HCT116 (cell line): ENCODE results near the gene SH3GL1. TPM values are rescaled to one million over a fixed set of nuclear protein-coding genes. Genes with fewer than 3 reads are reported as not detected.

ENCODE experiments used
- ATAC-seq: fragments of 200-7000 bp; cut with Tn5 transposase; 2 replicates; pipeline ENCODE4 v1.9.1; 2020; ENCODE audit warnings: mild to moderate bottlenecking, moderate library complexity
- BruUV-seq: library from RNA; stranded (reverse); fragments of 400-500 nt; replicated peaks from 2 replicates; lab custom pipeline; 2021; lab: Mats Ljungman, UMichigan
- CTCF ChIA-PET: fragments of 300-600 bp; sonication (Branson Sonifier 250); formaldehyde crosslinking; loops from one replicate; lab custom pipeline; 2021; ENCODE audit warnings: antibody characterized with exemption; lab: Charles Lee
- POLR2A ChIA-PET: fragments of 300-600, 350-600 bp; sonication (Branson Sonifier 250); formaldehyde crosslinking; loops from one replicate; lab custom pipeline; 2021; ENCODE audit warnings: antibody characterized with exemption; lab: Charles Lee
- RAD21 ChIA-PET, 2 experiments: fragments of 300-600 bp; sonication (Branson Sonifier 250); formaldehyde crosslinking; loops; one replicate each; lab custom pipeline; 2023; ENCODE audit warnings: low total read pairs in 2 of 2; ENCODE audit not compliant: uncharacterized antibody in 2 of 2, unreplicated experiment in 2 of 2, low non-redundant PET in 1 of 2; lab: Charles Lee
- DNase-seq: peaks from one replicate; pipeline ENCODE4 v3.0.0-alpha.2; 2010; ENCODE audit warnings: low read depth, low spot score
- H2AFZ ChIP-seq: fragments of 200-600 bp; shearing (Covaris generic), sonication (generic); 2 replicates; pipeline ENCODE4 v1.6.1; 2017; ENCODE audit warnings: low read depth, mixed run types, mixed read lengths, antibody characterized with exemption, low read length; ENCODE audit not compliant: poor library complexity, severe bottlenecking
- H3K27ac ChIP-seq: 2 replicates; pipeline ENCODE4 v1.5.1; 2012; ENCODE audit warnings: low read depth, low read length
- H3K27me3 ChIP-seq: fragments of 200-600 bp; sonication (generic); 2 replicates; pipeline ENCODE4 v1.6.1; 2016; ENCODE audit warnings: mixed run types, low read length, mixed read lengths; ENCODE audit not compliant: insufficient read depth
- H3K36me3 ChIP-seq, 2 experiments: fragments of 200-500 bp in 1 of 2; fragments of 200-600 bp in 1 of 2; sonication (Bioruptor generic) in 1 of 2; sonication (generic) in 1 of 2; 2 replicates each; pipeline versions ENCODE4 v1.5.1 to v1.6.1; 2014 to 2016; ENCODE audit warnings: low read length in 2 of 2, inconsistent platforms in 1 of 2, mixed read lengths in 1 of 2, mixed run types in 1 of 2; ENCODE audit not compliant: insufficient read depth in 2 of 2, control insufficient read depth in 1 of 2
- H3K4me1 ChIP-seq, 2 experiments: fragments of 200-600 bp in 1 of 2; sonication (generic) in 1 of 2; 2 replicates each; pipeline versions ENCODE4 v1.5.1 to v1.6.1; 2012 to 2017; ENCODE audit warnings: low read length in 2 of 2, inconsistent platforms in 1 of 2, mild to moderate bottlenecking in 1 of 2, mixed read lengths in 1 of 2, mixed run types in 1 of 2, moderate library complexity in 1 of 2; ENCODE audit not compliant: insufficient read depth in 2 of 2, control insufficient read depth in 1 of 2
- H3K4me2 ChIP-seq: fragments of 200-600 bp; sonication (generic); 2 replicates; pipeline ENCODE4 v1.6.1; 2017; ENCODE audit warnings: mixed run types, low read length, mixed read lengths
- H3K4me3 ChIP-seq, 2 experiments: fragments of 200-600 bp in 1 of 2; sonication (generic) in 1 of 2; replicated peaks in 1 of 2; 2 replicates each; pipeline ENCODE4 v1.5.1; 2011 to 2016; ENCODE audit warnings: low read length in 2 of 2, control low read depth in 1 of 2, low read depth in 1 of 2, mild to moderate bottlenecking in 1 of 2, mixed read lengths in 1 of 2, mixed run types in 1 of 2
- H3K79me2 ChIP-seq: fragments of 200-600 bp; sonication (generic); 2 replicates; pipeline ENCODE4 v1.6.1; 2017; ENCODE audit warnings: mild to moderate bottlenecking, mixed run types, low read length, moderate library complexity, mixed read lengths; ENCODE audit not compliant: insufficient read depth
- H3K9ac ChIP-seq: fragments of 200-600 bp; sonication (generic); 2 replicates; pipeline ENCODE4 v1.6.1; 2016; ENCODE audit warnings: low read length, mixed read lengths
- H3K9me2 ChIP-seq: fragments of 200-600 bp; sonication (generic), shearing (Covaris generic); 2 replicates; pipeline ENCODE4 v1.6.1; 2017; ENCODE audit warnings: mixed run types, mild to moderate bottlenecking, moderate library complexity; ENCODE audit not compliant: insufficient read depth
- H3K9me3 ChIP-seq, 2 experiments: fragments of 200-500 bp in 1 of 2; fragments of 200-600 bp in 1 of 2; sonication (Bioruptor generic) in 1 of 2; sonication (generic) in 1 of 2; 2 replicates each; pipeline ENCODE4 v1.6.1; 2014 to 2017; ENCODE audit warnings: low read length in 2 of 2, mixed read lengths in 2 of 2, inconsistent platforms in 1 of 2, low read depth in 1 of 2, mild to moderate bottlenecking in 1 of 2, mixed run types in 1 of 2, moderate library complexity in 1 of 2; ENCODE audit not compliant: control insufficient read depth in 1 of 2, insufficient read depth in 1 of 2
- H4K20me1 ChIP-seq: fragments of 200-600 bp; sonication (generic), shearing (Covaris generic); 2 replicates; pipeline ENCODE4 v1.6.1; 2017; ENCODE audit warnings: mixed run types, mild to moderate bottlenecking, moderate library complexity; ENCODE audit not compliant: insufficient read depth
- CBX3 ChIP-seq: IDR thresholded peaks from 2 replicates; pipeline ENCODE4 v1.6.1; 2012; ENCODE audit warnings: low read depth
- ELF1 ChIP-seq: IDR thresholded peaks from 2 replicates; pipeline ENCODE4 v1.6.1; 2012; ENCODE audit warnings: low read depth, borderline replicate concordance
- EZH2 ChIP-seq: fragments of 200-600 bp; sonication (generic); IDR thresholded peaks from 2 replicates; pipeline ENCODE4 v1.6.1; 2017; ENCODE audit warnings: antibody characterized with exemption, mixed run types
- MAX ChIP-seq: IDR thresholded peaks from 2 replicates; pipeline ENCODE4 v1.6.1; 2012
- POLR2A ChIP-seq: IDR thresholded peaks from 2 replicates; pipeline ENCODE4 v1.7.0; 2011; ENCODE audit warnings: borderline replicate concordance; ENCODE audit not compliant: insufficient read depth, insufficient read length; ENCODE audit errors: extremely low read depth
- RAD21 ChIP-seq: IDR thresholded peaks from 2 replicates; pipeline ENCODE4 v1.6.1; 2012; ENCODE audit warnings: low read depth, mild to moderate bottlenecking
- SIN3A ChIP-seq: IDR thresholded peaks from 2 replicates; pipeline ENCODE4 v1.6.1; 2012; ENCODE audit warnings: low read depth
- SRF ChIP-seq: IDR thresholded peaks from 2 replicates; pipeline ENCODE4 v1.6.1; 2012; ENCODE audit warnings: low read depth
- YY1 ChIP-seq: IDR thresholded peaks from 2 replicates; pipeline ENCODE4 v1.6.1; 2011; ENCODE audit warnings: low read length, low read depth, moderate library complexity, mild to moderate bottlenecking; ENCODE audit not compliant: insufficient replicate concordance; ENCODE audit errors: extremely low read depth
- ZBTB33 ChIP-seq: IDR thresholded peaks from 2 replicates; pipeline ENCODE4 v1.6.1; 2011; ENCODE audit warnings: mild to moderate bottlenecking, low read length, moderate library complexity; ENCODE audit not compliant: insufficient replicate concordance; ENCODE audit errors: extremely low read depth
- intact Hi-C: fragments of 100-400 bp; cut with micrococcal nuclease; formaldehyde crosslinking; loops from 2 replicates; pipeline ENCODE4 v1.10.0; 2022
- total RNA-seq: library from RNA; stranded (reverse); gene quantifications from one replicate; pipeline ENCODE4 v1.2.1, GENCODE V29; 2021; ENCODE audit not compliant: unreplicated experiment

The SH3GL1 gene
- total RNA-seq, 1 experiment from 2014 or later: 86.0 TPM

- no peak for TF ChIP-seq CBX3
- peak; percentile 91 for TF ChIP-seq MAX
- no peak for TF ChIP-seq RAD21
- TF ChIP-seq ELF1: no peak
These were observed 71.9 kb downstream of the SH3GL1 start (continued) for GRCh38 chr19:4328243-4328990.

- TF ChIP-seq ZBTB33 (no peak), POLR2A (no peak), CBX3 (no peak), YY1 (no peak), EZH2 (no peak), SIN3A (no peak), SRF (no peak)
- Histone ChIP-seq H3K79me2 (no peaks in the 10 kb centered on the region; the same call in 1 of the 2 replicates), H3K4me1 (peaks cover 7 to 20% of the 10 kb centered on the region in 2 experiments), H3K27ac (peak overlapping the region; percentile 63), H3K9me2 (no peaks in the 10 kb centered on the region), H3K4me2 (peak overlapping the region; percentile 40), H3K36me3 (no peaks in the 10 kb centered on the region), H3K9ac (no peak overlapping the region), H3K4me3 (peak overlapping the region; percentile 10 to 27; a peak in 3 of 4 replicates), H4K20me1 (no peaks in the 10 kb centered on the region), H3K27me3 (no peaks in the 10 kb centered on the region), H3K9me3 (no peaks in the 10 kb centered on the region), H2AFZ (no peak overlapping the region)
- DNase-seq (no peak), ATAC-seq (peak; percentile 28)
- BruUV-seq: no TSS peak
- ChIA-PET POLR2A (interaction anchor here (0.9 kb wide), 1 partner anchor 15 kb away, joined by 3 read pairs; no protein-coding TSS in a partner anchor), CTCF (interaction anchor here (1.0 to 1.3 kb wide), 3 partner anchors 15 to 73 kb away, joined by 3 to 8 read pairs (median 8); partner anchors contain the start of genes MPND and SH3GL1), RAD21 (interaction anchor here in 1 of 2 experiments (0.5 kb wide), 1 partner anchor 432 kb away, joined by 3 read pairs; no protein-coding TSS in a partner anchor)
- intact Hi-C loops: loop anchor here (1.0 kb wide), 1 partner anchor 46 kb away; no protein-coding TSS in a partner anchor
These were observed 72.5 kb downstream of the SH3GL1 start for GRCh38 chr19:4327877-4328242.
